HEK293 (cell line): Measurements from ENCODE around the gene TAF1A.

ENCODE experiments used
- CTCF ChIA-PET: fragments of 350-600 bp; formaldehyde crosslinking; extraction: SDS; loops from one replicate; lab custom pipeline; 2021; ENCODE audit warnings: antibody characterized with exemption; lab: Yijun Ruan, JAX
- POLR2A ChIA-PET: fragments of 300-600 bp; formaldehyde crosslinking; extraction: SDS; loops from one replicate; lab custom pipeline; 2020; ENCODE audit warnings: antibody characterized with exemption, inconsistent platforms; lab: Yijun Ruan, JAX
- H3K27ac ChIP-seq: fragments of 200-500 bp; sonication (Bioruptor generic); 2 replicates; pipeline ENCODE4 v1.5.1; 2014; ENCODE audit warnings: low read depth, low read length, control low read depth, inconsistent platforms; ENCODE audit errors: extremely low read depth
- H3K36me3 ChIP-seq, 2 experiments: fragments of 200-500 bp in 1 of 2; sonication (Bioruptor generic) in 1 of 2; 1 replicate in 1 of 2; 2 replicates in 1 of 2; pipeline ENCODE4 v1.5.1; 2014 to 2017; ENCODE audit warnings: inconsistent platforms in 2 of 2, low read length in 2 of 2; ENCODE audit not compliant: control insufficient read depth in 2 of 2, insufficient read depth in 1 of 2
- H3K4me1 ChIP-seq: fragments of 200-500 bp; sonication (Bioruptor generic); 2 replicates; pipeline ENCODE4 v1.5.1; 2014; ENCODE audit warnings: mild to moderate bottlenecking, low read length, inconsistent platforms; ENCODE audit not compliant: control insufficient read depth, insufficient read depth
- H3K4me3 ChIP-seq: 2 replicates; pipeline ENCODE4 v1.5.1; 2011; ENCODE audit warnings: low read depth, mild to moderate bottlenecking, control low read depth, low read length, moderate library complexity
- H3K9me3 ChIP-seq: fragments of 200-500 bp; sonication (Bioruptor generic); 2 replicates; pipeline ENCODE4 v1.5.1; 2014; ENCODE audit warnings: low read depth, low read length, inconsistent platforms; ENCODE audit not compliant: control insufficient read depth, insufficient read depth
- IKZF3 ChIP-seq: fragments of 450-650 bp; IDR thresholded peaks from 2 replicates; pipeline ENCODE4 v1.5.0; 2018; ENCODE audit warnings: missing biosample characterization, mild to moderate bottlenecking, missing genetic modification characterization, moderate library complexity
- OSR2 ChIP-seq: fragments of 450-650 bp; formaldehyde crosslinking; IDR thresholded peaks from 2 replicates; pipeline ENCODE4 v1.5.1; 2016; ENCODE audit warnings: missing biosample characterization, missing genetic modification characterization
- PRDM2 ChIP-seq: fragments of 450-650 bp; formaldehyde crosslinking; IDR thresholded peaks from 2 replicates; pipeline ENCODE4 v1.5.1; 2016; ENCODE audit warnings: missing biosample characterization, missing genetic modification characterization, borderline replicate concordance
- SP2 ChIP-seq: fragments of 450-650 bp; formaldehyde crosslinking; IDR thresholded peaks from 2 replicates; pipeline ENCODE4 v1.5.1; 2016; ENCODE audit warnings: missing biosample characterization, missing genetic modification characterization
- ZBTB20 ChIP-seq: fragments of 450-650 bp; formaldehyde crosslinking; IDR thresholded peaks from 2 replicates; pipeline ENCODE4 v1.5.1; 2016; ENCODE audit warnings: missing biosample characterization, missing genetic modification characterization
- ZBTB21 ChIP-seq: fragments of 450-650 bp; formaldehyde crosslinking; IDR thresholded peaks from 2 replicates; pipeline ENCODE4 v1.5.1; 2017; ENCODE audit warnings: missing biosample characterization, missing genetic modification characterization
- ZNF132 ChIP-seq: fragments of 450-650 bp; formaldehyde crosslinking; IDR thresholded peaks from 2 replicates; pipeline ENCODE4 v1.5.1; 2017; ENCODE audit warnings: missing biosample characterization, missing genetic modification characterization, borderline replicate concordance
- ZNF146 ChIP-seq: fragments of 450-650 bp; formaldehyde crosslinking; IDR thresholded peaks from 2 replicates; pipeline ENCODE4 v1.5.1; 2016; ENCODE audit warnings: missing biosample characterization, missing genetic modification characterization
- ZNF16 ChIP-seq: fragments of 450-650 bp; formaldehyde crosslinking; IDR thresholded peaks from 2 replicates; pipeline ENCODE4 v1.5.1; 2016; ENCODE audit warnings: low read depth, missing biosample characterization, missing genetic modification characterization
- ZNF214 ChIP-seq: fragments of 450-650 bp; formaldehyde crosslinking; IDR thresholded peaks from 2 replicates; pipeline ENCODE4 v1.5.1; 2017; ENCODE audit warnings: missing biosample characterization, mild to moderate bottlenecking, missing genetic modification characterization, borderline replicate concordance
- ZNF292 ChIP-seq: fragments of 450-650 bp; formaldehyde crosslinking; IDR thresholded peaks from 2 replicates; pipeline ENCODE4 v1.5.1; 2016; ENCODE audit warnings: low read depth, missing biosample characterization, missing genetic modification characterization, borderline replicate concordance
- ZNF335 ChIP-seq: fragments of 450-650 bp; formaldehyde crosslinking; conservative IDR thresholded peaks from 2 replicates; pipeline ENCODE4 v1.5.1; 2016; ENCODE audit warnings: missing biosample characterization, missing genetic modification characterization
- ZNF362 ChIP-seq: fragments of 450-650 bp; formaldehyde crosslinking; IDR thresholded peaks from 2 replicates; pipeline ENCODE4 v1.5.1; 2016; ENCODE audit warnings: missing biosample characterization, missing genetic modification characterization
- ZNF398 ChIP-seq: fragments of 450-650 bp; formaldehyde crosslinking; IDR thresholded peaks from 2 replicates; pipeline ENCODE4 v1.5.1; 2017; ENCODE audit warnings: missing biosample characterization, missing genetic modification characterization
- ZNF548 ChIP-seq: fragments of 450-650 bp; formaldehyde crosslinking; IDR thresholded peaks from 2 replicates; pipeline ENCODE4 v1.5.1; 2016; ENCODE audit warnings: missing biosample characterization, missing genetic modification characterization
- ZNF571 ChIP-seq: fragments of 450-650 bp; formaldehyde crosslinking; IDR thresholded peaks from 2 replicates; pipeline ENCODE4 v1.5.0; 2017; ENCODE audit warnings: missing biosample characterization, missing genetic modification characterization
- ZNF600 ChIP-seq: fragments of 450-650 bp; formaldehyde crosslinking; IDR thresholded peaks from 2 replicates; pipeline ENCODE4 v1.5.1; 2016; ENCODE audit warnings: missing biosample characterization, missing genetic modification characterization
- ZNF791 ChIP-seq: fragments of 450-650 bp; formaldehyde crosslinking; IDR thresholded peaks from 2 replicates; pipeline ENCODE4 v1.5.1; 2016; ENCODE audit warnings: missing biosample characterization, missing genetic modification characterization
- ZSCAN30 ChIP-seq: fragments of 450-650 bp; IDR thresholded peaks from 2 replicates; pipeline ENCODE4 v1.5.1; 2018; ENCODE audit warnings: missing biosample characterization, mild to moderate bottlenecking, missing genetic modification characterization, moderate library complexity
- TF ChIP-seq, protein P1 (sequence below): fragments of 450-650 bp; formaldehyde crosslinking; IDR thresholded peaks from 2 replicates; pipeline ENCODE4 v1.5.1; 2016; ENCODE audit warnings: missing biosample characterization, missing genetic modification characterization
- TF ChIP-seq, protein P2 (sequence below): sonication (generic); formaldehyde crosslinking; IDR thresholded peaks from 2 replicates; pipeline ENCODE4 v1.8.1; 2022; ENCODE audit warnings: mild to moderate bottlenecking, moderate library complexity, missing genetic modification reagents
- TF ChIP-seq, protein P3 (sequence below): fragments of 450-650 bp; formaldehyde crosslinking; IDR thresholded peaks from 2 replicates; pipeline ENCODE4 v1.5.1; 2016; ENCODE audit warnings: missing biosample characterization, missing genetic modification characterization

TAF1A gene

GRCh38 chr1:222618880-222619596, 29.3 kb upstream of the TAF1A start:
- CTCF ChIA-PET: interaction anchor here (2.4 to 3.1 kb wide), 2 partner anchors 15 to 154 kb away, joined by 10 to 22 read pairs; no protein-coding TSS in a partner anchor
- H3K9me3 ChIP-seq: no peaks in the 10 kb centered on the region
- H3K4me3 ChIP-seq: peak overlapping the region; percentile 98
- peak overlapping the region; percentile 14; the same call in 1 of the 2 replicates for H3K27ac ChIP-seq
- no peaks in the 10 kb centered on the region for H3K4me1 ChIP-seq
- peaks cover 3 to 17% of the 10 kb centered on the region in 2 experiments; a peak in 2 of 3 replicates for H3K36me3 ChIP-seq
- POLR2A ChIA-PET: interaction anchor here (0.8 kb wide), 1 partner anchor 29 kb away, joined by 4 read pairs; the partner anchor contains the start of gene TAF1A
- TF ChIP-seq ZBTB21 (tag by site-specific recombination) (no peak), ZNF571 (tag by site-specific recombination) (no peak), ZNF214 (tag by site-specific recombination) (no peak), ZNF292 (no peak), OSR2 (tag by site-specific recombination) (no peak), PRDM2 (tag by site-specific recombination) (no peak), ZNF335 (tag by site-specific recombination) (peak; percentile 36), ZSCAN30 (tag by site-specific recombination) (no peak), SP2 (tag by site-specific recombination) (peak; percentile 61), ZNF398 (no peak), ZBTB20 (tag by site-specific recombination) (peak; percentile 83), ZNF600 (peak; percentile 90), ZNF146 (tag by site-specific recombination) (no peak), ZNF132 (tag by site-specific recombination) (no peak), ZNF791 (tag by site-specific recombination) (no peak), ZNF548 (tag by site-specific recombination) (no peak), ZNF16 (tag by site-specific recombination) (no peak), ZNF362 (tag by site-specific recombination) (no peak), IKZF3 (0 out of 2 replicates have a peak, but pooled peaks have one; percentile 49)
- TF ChIP-seq, protein P1, sequence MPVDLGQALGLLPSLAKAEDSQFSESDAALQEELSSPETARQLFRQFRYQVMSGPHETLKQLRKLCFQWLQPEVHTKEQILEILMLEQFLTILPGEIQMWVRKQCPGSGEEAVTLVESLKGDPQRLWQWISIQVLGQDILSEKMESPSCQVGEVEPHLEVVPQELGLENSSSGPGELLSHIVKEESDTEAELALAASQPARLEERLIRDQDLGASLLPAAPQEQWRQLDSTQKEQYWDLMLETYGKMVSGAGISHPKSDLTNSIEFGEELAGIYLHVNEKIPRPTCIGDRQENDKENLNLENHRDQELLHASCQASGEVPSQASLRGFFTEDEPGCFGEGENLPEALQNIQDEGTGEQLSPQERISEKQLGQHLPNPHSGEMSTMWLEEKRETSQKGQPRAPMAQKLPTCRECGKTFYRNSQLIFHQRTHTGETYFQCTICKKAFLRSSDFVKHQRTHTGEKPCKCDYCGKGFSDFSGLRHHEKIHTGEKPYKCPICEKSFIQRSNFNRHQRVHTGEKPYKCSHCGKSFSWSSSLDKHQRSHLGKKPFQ (tag by site-specific recombination): no peak
- TF ChIP-seq, protein P2, sequence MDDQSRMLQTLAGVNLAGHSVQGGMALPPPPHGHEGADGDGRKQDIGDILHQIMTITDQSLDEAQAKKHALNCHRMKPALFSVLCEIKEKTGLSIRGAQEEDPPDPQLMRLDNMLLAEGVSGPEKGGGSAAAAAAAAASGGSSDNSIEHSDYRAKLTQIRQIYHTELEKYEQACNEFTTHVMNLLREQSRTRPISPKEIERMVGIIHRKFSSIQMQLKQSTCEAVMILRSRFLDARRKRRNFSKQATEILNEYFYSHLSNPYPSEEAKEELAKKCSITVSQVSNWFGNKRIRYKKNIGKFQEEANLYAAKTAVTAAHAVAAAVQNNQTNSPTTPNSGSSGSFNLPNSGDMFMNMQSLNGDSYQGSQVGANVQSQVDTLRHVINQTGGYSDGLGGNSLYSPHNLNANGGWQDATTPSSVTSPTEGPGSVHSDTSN (CRISPR knock-in tag): no peak
- TF ChIP-seq, protein P3, sequence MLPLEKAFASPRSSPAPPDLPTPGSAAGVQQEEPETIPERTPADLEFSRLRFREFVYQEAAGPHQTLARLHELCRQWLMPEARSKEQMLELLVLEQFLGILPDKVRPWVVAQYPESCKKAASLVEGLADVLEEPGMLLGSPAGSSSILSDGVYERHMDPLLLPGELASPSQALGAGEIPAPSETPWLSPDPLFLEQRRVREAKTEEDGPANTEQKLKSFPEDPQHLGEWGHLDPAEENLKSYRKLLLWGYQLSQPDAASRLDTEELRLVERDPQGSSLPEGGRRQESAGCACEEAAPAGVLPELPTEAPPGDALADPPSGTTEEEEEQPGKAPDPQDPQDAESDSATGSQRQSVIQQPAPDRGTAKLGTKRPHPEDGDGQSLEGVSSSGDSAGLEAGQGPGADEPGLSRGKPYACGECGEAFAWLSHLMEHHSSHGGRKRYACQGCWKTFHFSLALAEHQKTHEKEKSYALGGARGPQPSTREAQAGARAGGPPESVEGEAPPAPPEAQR: no peak
